Measurements from ENCODE around the gene EDAR.

Gene EDAR

GRCh38 chr2:108924580-108925251 is 64.3 kb downstream of the EDAR start:
- DNase-seq (ENCODE audit: low read depth in 2 of 2) = no peak

GRCh38 chr2:108923736-108924579 is 65.1 kb downstream of the EDAR start:
- no peak for DNase-seq (ENCODE audit: low read depth in 2 of 2)

- no peak for DNase-seq (ENCODE audit: low read depth in 2 of 2)
These were observed 65.9 kb downstream of the EDAR start for GRCh38 chr2:108923019-108923700.

GRCh38 chr2:108922141-108922915 is 66.7 kb downstream of the EDAR start:
- no peak for DNase-seq (ENCODE audit: low read depth in 2 of 2)

- DNase-seq (ENCODE audit: low read depth in 2 of 2) = no peak
These were observed 67.7 kb downstream of the EDAR start for GRCh38 chr2:108921096-108922030.

DNA sequence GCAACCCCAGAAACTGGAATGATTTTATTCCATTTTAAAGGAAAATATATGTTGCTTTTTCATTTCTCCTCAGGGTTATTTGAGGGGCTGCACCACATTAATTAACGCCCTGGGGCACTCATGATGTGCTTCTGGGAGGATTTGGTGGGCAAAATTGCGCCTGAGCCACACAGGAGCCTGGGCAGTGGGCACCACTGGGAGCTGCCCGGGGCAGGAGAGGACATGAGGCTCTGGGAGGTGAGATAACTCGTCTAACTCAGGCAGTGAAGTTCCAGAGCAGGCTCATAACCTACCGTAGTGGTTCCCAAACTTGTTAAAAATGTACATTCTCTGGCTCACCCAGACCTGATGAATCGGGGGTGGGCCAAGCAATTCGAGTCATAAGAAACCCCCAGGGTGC is 68.3 kb downstream of the EDAR start:
- DNase-seq (ENCODE audit: low read depth in 2 of 2) = no peak

- DNase-seq (ENCODE audit: low read depth in 2 of 2) = no peak
These were observed 69.2 kb downstream of the EDAR start for GRCh38 chr2:108919571-108920373.

- no peak for DNase-seq (ENCODE audit: low read depth in 2 of 2)
These were observed 70.1 kb downstream of the EDAR start for GRCh38 chr2:108918941-108919341.

- DNase-seq (ENCODE audit: low read depth in 2 of 2) = no peak
These were observed 70.7 kb downstream of the EDAR start for GRCh38 chr2:108918156-108918874.

GRCh38 chr2:108917526-108917925 is 71.5 kb downstream of the EDAR start:
- no peak for DNase-seq (ENCODE audit: low read depth in 2 of 2)

DNA sequence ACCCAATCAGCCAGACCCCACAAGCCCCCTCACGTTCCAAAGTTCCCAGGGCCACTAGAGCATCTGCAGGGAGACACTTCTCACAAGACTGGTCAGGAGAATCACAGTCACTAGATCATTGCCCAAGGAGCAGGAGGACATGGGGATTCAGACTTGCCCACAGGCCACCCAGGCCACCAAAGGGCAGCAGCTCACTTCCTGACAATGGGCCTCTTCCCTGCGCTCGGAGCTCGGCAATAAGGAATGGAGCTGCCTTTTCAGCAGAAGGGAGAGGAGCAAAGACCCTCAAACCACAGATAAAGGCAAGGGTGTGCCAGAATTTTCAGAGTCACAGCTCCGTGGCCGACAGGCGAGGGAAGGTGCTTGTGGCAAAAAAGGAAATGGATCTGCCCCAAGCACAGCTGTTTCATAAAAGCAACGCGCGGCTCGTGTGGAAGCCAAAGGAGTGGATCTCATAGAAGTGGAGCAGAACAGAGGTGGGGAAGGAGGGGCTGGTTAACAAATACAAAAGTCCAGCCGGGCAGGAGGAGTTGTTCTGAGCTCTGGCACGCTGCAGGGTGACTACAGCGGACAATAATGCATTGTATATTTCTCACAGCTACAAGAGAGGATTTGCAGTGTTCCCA is 72.1 kb downstream of the EDAR start:
- no peak for DNase-seq (ENCODE audit: low read depth in 2 of 2)

- DNase-seq (ENCODE audit: low read depth in 2 of 2) = no peak
These were observed 72.8 kb downstream of the EDAR start for GRCh38 chr2:108916122-108916795.

DNA sequence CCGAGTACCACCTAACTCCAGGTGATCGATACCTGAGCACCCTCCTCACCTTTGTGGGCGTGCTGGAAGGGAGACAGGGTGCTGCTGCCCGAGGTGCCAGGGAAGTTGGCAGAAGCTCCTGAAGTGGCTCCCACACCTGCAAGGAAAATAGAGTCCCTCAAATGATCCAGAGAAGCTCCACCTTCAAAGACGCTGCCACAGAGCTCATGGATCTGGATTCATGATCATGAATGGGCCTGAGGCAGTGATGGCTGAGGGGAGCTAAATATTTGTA is 76.5 kb downstream of the EDAR start:
- DNase-seq (ENCODE audit: low read depth in 2 of 2) = no peak

DNA sequence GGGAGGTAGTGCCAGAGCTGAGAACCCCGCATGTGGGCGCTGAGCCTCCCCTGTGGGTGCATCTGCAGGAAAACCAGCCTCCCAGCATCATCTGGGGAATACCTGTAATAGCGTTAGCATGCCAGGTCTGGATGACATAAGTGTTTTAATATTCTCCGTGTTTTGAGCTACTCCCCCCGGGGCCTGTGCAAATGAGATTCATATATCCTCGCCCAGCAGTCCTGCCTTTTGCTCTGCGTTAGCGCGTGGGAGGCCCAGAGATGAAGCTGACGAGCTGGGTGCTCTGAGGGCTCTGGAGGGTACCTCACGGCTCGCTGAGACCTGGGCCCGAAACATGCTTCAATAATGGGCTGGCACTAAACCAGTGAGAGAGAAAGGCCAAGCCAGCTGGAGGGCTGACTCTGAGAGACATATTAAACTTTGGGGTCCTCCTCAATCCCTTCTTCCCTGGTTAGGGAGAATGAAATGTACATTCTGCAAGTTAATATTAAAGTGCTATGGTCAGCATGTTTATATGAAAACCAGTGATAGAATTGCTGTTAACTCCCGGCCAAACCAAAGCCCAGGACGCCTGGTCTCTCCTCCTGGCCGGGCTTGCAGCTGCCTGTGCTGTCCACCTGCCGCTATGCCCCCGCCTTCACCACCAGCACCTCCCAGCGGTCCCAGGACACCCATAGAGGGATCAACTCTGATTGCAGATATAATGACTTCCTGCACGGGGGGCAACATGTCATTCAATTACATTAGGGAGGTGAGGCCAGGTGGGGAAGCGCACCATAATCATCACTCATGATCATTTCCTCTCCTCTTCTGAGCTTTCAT is 77.0 kb downstream of the EDAR start:
- no peak for DNase-seq (ENCODE audit: low read depth in 2 of 2)

GRCh38 chr2:108911401-108911800 is 77.6 kb downstream of the EDAR start:
- no peak for DNase-seq (ENCODE audit: low read depth in 2 of 2)

DNA sequence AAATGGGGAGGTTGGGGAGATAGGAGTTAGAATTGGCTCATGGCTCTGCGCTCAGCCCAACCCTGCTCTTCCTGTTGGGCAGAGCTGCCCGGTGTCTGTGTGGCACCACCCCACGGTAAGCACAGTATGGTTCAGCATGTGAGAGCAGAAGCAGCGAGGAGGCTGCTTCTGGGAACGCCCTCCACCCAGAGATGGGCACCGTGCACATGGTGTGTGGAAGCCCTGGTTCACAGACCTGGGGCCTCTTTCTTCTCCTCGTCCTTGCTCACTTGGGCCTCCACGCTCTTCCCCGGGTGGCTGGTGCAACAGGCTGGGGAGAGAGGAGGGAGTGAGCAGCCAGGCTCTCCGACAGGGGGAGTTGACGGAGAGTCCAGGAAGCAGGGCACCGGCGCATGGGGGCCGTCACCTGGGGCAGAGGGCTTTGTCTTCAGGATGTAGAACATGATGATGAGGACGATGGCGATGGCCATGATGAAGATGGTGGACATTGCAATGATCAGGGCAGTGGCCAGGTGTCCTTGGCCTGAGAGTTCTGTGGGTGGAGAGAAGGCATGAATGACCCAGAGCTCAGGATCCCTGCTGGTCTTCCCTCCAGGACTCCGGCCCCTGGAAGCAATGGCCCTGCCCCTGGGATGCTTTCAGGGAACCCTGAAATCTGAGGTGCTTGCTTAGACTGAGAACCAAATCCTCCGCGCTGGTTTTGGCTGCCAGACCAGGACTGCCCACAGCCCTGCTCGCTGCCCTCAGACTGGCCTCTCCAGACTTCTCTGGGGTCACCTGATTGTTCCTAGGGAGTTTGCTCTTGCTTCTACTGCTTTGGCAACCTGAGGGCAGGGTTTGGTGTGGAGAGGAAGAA is 78.3 kb downstream of the EDAR start:
- DNase-seq (ENCODE audit: low read depth in 2 of 2) = no peak

GRCh38 chr2:108910011-108910431 is 79.0 kb downstream of the EDAR start:
- DNase-seq (ENCODE audit: low read depth in 2 of 2) = no peak
